Activated CD8-positive, alpha-beta memory T cell treated with anti-CD3 and anti-CD28 coated beads for 36 hours (primary cell): ENCODE results near the gene EGF. TPM values are rescaled to one million over a fixed set of nuclear protein-coding genes. Genes with fewer than 3 reads are reported as not detected.
"Not testable (repeated sequence)": the region's sequence is repeated elsewhere in the genome, so short reads cannot be mapped to it uniquely, and the experiment has no call there.

Experiments
- CTCF ChIA-PET: fragments of 350-600 bp; sonication (Branson Sonifier 250); formaldehyde crosslinking; loops from one replicate; lab custom pipeline; 2021; ENCODE audit warnings: antibody characterized with exemption; lab: Charles Lee
- POLR2A ChIA-PET: fragments of 350-600 bp; sonication (Branson Sonifier 250); formaldehyde crosslinking; loops from one replicate; lab custom pipeline; 2021; ENCODE audit warnings: antibody characterized with exemption; lab: Charles Lee
- total RNA-seq, 2 experiments: library from RNA; stranded (reverse); gene quantifications; one replicate each; pipeline ENCODE4 v1.2.3, GENCODE V29; 2021

The EGF gene
- total RNA-seq, 2 experiments from 2014 or later, result not detected

GRCh38 chr4:109949099-109949718 is 36.5 kb downstream of the EGF start:
- POLR2A ChIA-PET, result interaction anchor here (0.6 kb wide), 4 partner anchors 31 to 307 kb away, joined by 3 to 4 read pairs (median 3); no protein-coding TSS in a partner anchor
- CTCF ChIA-PET, result not testable (repeated sequence)

- POLR2A ChIA-PET, result no interaction called here
- CTCF ChIA-PET, result no interaction called here
These were observed 39.9 kb downstream of the EGF start for GRCh38 chr4:109952612-109953011.

GRCh38 chr4:109953556-109953955 is 40.9 kb downstream of the EGF start:
- ChIA-PET CTCF (no interaction called here), POLR2A (no interaction called here)

DNA sequence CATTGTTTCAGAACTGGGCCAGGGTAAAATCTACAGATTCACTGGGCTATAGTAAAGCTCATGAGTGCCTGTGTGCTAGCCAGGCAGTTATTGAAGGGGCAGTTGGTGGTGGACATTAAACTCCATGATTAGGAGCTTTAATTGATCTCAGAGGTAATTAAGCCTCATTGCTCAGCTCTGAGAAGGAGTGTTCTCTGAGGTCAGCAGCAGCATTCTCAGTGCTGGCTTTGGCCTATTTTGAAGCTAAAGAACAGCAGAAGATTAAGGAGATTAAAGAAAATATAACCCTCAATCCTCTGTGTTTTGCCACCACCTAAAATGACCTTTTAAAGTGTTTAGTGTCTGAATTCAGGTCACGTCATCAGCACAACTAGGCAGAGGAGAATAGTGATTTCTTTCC is 42.5 kb downstream of the EGF start:
- ChIA-PET CTCF (no interaction called here), POLR2A (no interaction called here)

GRCh38 chr4:109957227-109957626 is 44.5 kb downstream of the EGF start:
- CTCF ChIA-PET, result no interaction called here
- POLR2A ChIA-PET, result no interaction called here

DNA sequence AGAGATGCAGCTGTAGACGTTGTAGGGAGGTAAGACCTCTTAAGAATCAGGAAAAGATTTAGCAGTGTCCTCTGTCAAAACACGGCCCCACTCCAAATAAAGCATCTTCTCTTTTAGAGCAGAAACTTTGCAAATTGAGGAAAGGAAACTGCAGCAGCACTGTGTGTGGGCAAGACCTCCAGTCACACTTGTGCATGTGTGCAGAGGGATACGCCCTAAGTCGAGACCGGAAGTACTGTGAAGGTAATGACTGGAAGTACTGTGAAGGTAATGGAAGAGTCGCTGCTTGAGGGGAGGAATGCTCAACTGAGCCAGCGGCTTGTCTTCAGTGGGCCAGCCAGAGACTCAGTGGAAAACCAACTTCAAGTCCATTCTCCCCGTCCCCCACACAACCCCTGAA is 46.5 kb downstream of the EGF start:
- POLR2A ChIA-PET, result no interaction called here

DNA sequence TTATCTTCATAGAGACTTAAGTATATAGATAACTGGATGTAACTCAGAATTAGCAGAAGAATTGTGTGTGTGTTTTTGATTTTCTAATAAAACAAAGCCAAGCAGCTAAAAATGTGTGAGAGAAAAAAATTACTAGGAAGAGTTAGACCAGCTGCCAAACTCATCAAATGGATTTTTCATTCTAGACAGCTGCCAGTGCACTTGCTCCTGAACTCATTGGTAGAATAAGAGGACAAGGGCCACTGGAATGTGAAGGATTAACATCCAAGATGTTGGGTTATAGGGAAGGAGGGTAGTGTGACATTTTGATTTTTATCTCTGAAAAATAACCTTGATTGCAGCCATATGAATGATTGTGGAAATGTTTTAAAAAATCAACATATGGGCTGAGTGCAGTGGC is 49.7 kb downstream of the EGF start:
- POLR2A ChIA-PET, result no interaction called here
- CTCF ChIA-PET, result no interaction called here

More for the DNA sequence above, 46.5 kb downstream of the EGF start:
- CTCF ChIA-PET, result interaction anchor here (0.7 kb wide), 1 partner anchor 534 kb away, joined by 3 read pairs; no protein-coding TSS in a partner anchor

DNA sequence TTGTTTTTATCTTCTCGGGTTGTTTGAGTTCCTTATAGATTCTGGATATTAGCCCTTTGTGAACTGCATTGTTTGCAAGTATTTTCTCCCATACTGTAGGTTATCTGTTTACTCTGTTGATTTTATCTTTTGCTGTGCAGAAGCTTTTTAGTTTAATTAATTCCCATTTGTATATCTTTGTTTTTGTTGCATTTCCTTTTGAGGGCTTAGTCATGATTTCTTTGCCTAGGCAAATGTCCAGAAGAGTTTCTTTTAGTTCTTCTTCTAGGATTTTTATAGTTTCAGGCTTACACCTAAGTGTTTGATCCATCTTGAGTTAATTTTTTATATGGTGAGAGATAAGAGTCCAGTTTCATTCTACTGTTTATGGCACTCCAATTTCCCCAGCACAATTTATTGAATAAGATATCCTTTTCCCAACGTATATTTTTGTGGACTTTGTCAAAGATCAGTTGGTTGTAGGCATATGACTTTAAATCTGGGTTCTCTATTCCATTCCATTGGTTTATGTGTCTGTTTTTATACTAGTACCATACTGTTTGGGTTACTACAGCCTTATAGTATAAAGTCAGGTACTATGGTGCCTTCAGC is 54.3 kb downstream of the EGF start:
- CTCF ChIA-PET, result no interaction called here
- POLR2A ChIA-PET, result no interaction called here

DNA sequence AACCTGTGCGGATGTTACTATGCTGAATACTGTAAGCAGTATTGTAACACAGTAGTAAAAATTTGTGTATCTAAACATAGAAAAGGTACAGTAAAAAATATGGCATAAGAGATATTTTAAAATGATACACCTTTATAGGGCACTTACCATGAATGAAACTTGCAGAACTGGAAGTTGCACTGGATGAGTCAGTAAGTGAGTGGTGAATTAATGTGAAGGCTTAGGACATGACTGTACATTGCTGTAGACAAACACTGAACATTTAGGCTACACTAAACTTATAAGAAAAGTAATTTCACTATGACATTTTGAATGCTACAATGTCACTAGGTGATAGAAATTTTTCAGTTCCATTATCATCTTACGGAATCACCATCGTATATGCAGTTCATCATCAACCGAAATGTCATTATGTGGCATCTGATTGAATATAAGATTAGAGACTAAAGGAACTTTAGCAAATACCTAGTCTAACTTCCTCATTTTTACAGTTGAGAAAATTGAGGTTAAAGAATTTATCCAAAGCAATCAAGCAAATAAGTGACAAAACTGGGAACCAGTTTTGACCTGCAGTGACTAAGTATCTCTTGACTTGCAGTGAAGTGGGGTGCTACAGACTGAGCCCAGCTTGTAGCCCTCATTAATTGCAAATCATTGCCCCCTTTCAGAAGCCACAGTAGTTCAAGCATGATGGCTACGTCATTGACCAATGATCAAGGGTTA is 55.3 kb downstream of the EGF start:
- ChIA-PET POLR2A (no interaction called here), CTCF (no interaction called here)

- POLR2A ChIA-PET, result no interaction called here
- CTCF ChIA-PET, result no interaction called here
These were observed 56.4 kb downstream of the EGF start for GRCh38 chr4:109969087-109969486.

DNA sequence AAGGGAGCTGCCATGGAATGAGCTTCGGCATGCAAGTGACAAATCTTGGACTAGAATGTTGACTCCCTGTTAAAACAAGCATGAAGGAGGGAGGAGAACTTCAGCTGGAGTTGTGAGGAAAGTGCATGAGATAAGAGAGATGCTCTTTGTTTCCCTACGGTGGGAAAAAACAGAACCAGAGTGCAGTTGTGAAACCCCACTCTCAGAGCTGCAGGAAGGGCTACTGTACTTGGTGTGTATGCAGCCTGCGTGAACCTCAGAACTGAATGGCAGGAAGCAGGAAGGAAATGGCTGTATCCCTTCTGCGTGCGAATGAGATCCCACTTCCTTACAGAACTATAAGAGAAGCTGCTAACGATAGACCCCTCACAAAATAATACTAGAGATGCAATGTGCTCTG is 57.2 kb downstream of the EGF start:
- POLR2A ChIA-PET, result no interaction called here
- CTCF ChIA-PET, result no interaction called here

DNA sequence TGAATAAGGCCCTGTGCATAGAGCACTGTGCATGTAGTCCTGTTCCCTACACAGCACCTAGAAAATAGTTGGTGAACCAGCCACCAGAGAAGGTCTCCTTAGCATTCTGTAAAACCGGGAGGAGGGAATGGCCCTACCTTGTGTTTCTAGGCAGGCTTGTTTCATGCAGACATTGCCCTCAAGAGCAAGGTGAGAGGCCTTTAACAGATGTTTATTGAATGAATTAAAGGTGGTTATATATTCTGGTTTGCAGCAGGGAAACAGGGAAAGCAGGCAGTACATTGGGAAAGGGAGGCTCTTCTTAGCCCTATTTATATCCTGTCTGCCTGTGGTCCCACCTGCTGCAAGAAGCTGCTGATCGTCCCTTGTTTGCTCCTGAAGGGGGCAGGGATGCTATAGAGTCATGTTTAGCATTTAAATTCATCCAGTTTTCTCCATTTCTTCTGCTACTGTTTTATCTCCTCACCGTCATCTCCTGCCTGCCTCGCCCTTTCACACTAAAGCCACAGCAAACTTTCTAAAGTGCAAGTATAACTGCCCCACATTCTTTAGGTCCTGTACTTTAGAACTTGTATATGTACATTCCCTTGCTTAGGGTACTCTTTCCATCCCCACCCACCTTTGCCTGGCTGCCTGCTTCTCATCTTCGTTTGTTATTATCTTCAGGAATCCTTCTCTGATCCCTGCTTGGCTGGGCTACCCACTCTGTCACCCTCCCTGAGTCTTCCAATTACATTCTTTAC is 60.3 kb downstream of the EGF start:
- POLR2A ChIA-PET, result no interaction called here
- CTCF ChIA-PET, result no interaction called here

DNA sequence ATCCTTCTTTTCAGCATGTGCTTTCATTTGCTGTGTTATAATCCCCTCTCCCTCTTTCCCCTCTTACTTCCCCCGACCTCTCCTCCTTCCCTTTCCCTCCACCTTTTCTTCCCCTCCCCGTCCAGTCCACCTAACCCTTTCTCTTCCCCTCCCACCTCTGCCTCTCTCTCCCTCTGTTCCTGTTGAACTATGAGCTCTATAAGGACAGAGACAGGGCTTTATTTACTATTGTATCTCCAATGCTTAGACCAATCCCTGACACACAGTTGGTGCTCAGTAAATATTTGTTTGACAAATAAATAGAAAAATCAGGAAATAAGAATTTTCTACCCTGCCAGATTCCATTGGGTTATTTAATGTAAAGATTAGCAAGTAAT is 60.8 kb downstream of the EGF start:
- ChIA-PET POLR2A (no interaction called here), CTCF (no interaction called here)

- POLR2A ChIA-PET, result no interaction called here
These were observed 63.5 kb downstream of the EGF start for GRCh38 chr4:109976189-109976588.

GRCh38 chr4:109977854-109978501 is 65.3 kb downstream of the EGF start:
- ChIA-PET POLR2A (no interaction called here), CTCF (interaction anchor here (0.6 to 1.0 kb wide), 2 partner anchors 126 to 321 kb away, joined by 3 read pairs; no protein-coding TSS in a partner anchor)

More at GRCh38 chr4:109976189-109976588, 63.5 kb downstream of the EGF start:
- CTCF ChIA-PET, result no interaction called here

DNA sequence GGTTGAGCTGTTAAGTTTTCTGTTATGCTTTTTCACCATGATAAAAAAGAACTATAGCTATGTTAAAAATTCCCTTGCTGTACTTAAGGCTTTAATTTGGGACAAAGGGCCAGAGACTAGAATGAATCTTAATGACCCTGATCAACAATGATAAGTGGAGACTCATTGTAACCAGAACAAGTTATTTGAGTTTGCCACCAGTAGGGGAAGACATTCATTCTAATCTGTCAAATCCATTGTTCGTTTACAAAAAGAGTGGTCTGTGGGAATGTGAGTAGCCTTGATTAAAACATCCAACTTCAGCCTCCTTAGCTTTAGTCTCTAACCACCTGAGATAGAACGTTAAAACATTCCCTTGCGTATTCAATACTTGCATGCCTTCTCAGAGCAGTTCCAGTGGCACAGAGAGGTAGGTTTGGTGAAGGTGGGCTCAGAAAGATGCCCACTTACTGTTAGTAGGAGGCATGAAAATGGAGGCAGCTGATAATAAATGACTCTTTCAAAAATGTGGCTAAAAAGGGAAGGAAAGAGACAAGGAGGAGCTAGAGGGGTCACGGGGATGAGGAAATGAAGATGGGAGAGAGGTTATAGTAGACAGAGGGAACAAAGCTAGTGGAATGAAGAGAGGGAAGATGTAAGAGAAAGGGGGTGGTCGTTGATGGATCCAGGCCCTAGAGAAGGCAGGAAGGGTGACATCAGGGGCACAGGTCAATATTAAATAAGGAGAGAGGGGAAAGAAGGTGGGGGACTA is 66.2 kb downstream of the EGF start:
- ChIA-PET POLR2A (no interaction called here), CTCF (interaction anchor here (1.0 kb wide), 1 partner anchor 127 kb away, joined by 3 read pairs; no protein-coding TSS in a partner anchor)

DNA sequence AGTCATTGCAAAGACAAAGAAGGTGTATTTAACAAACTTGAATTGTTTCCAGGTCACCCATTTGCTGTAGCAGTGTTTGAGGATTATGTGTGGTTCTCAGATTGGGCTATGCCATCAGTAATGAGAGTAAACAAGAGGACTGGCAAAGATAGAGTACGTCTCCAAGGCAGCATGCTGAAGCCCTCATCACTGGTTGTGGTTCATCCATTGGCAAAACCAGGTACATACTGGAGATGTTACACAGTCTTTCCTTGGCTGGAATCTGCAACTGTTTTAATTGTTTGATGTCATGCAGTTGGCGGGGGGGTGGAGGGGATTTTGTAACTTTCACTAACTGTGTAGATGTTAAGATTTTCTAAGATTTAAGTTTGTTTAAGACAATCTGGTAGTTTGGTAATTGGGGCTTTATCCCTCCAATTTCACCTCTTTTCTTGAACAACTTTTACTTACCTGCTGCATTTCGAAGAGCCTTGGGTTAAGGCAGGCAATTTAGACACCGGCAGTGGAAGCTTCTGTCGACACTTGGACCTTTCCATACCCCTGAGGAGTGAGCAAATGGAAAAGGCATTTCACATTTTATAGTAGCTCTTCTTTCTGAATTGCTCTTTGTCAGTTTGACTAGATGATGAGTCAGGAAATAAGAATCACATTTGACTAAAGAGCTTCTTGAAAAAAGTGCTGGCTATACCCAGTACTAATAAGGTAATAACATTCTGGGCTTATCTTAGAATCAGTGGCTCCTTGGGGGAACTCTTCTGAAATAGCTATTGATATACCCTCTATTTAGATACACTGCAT is 67.4 kb downstream of the EGF start:
- POLR2A ChIA-PET, result interaction anchor here (0.5 kb wide), 1 partner anchor 31 kb away, joined by 3 read pairs; no protein-coding TSS in a partner anchor
- CTCF ChIA-PET, result no interaction called here

GRCh38 chr4:109981936-109982335 is 69.3 kb downstream of the EGF start:
- POLR2A ChIA-PET, result no interaction called here

More at GRCh38 chr4:109981936-109982335, 69.3 kb downstream of the EGF start:
- CTCF ChIA-PET, result no interaction called here
